Endometrium (tissue), 2 donors: ENCODE results near the gene PDE6D.
"Not testable (repeated sequence)": the region's sequence is repeated elsewhere in the genome, so short reads cannot be mapped to it uniquely, and the experiment has no call there.

ENCODE experiments used
- FAIRE-seq: peaks from 2 replicates; lab custom pipeline; 2012; peaks lifted over from hg19 to GRCh38; lab: Jason Lieb, UNC
- donor health status: control.
- donor health status: control.

The PDE6D gene

GRCh38 chr2:231769170-231770136 is 11.6 kb downstream of the PDE6D start:
- no peak for FAIRE-seq

GRCh38 chr2:231765496-231765929 is 15.6 kb downstream of the PDE6D start:
- FAIRE-seq: no peak

GRCh38 chr2:231764760-231765159 is 16.3 kb downstream of the PDE6D start:
- no peak for FAIRE-seq

GRCh38 chr2:231764124-231764523 is 17.0 kb downstream of the PDE6D start:
- no peak for FAIRE-seq

GRCh38 chr2:231761735-231762134 is 19.3 kb downstream of the PDE6D start:
- no peak for FAIRE-seq

GRCh38 chr2:231752061-231752460 is 29.0 kb downstream of the PDE6D start:
- FAIRE-seq: no peak

- FAIRE-seq: no peak
Measured at GRCh38 chr2:231751042-231751815, 29.9 kb downstream of the PDE6D start.

- not testable (repeated sequence) for FAIRE-seq
Measured at GRCh38 chr2:231749016-231749415, 32.1 kb downstream of the PDE6D start.

GRCh38 chr2:231748153-231748896 is 32.8 kb downstream of the PDE6D start:
- not testable (repeated sequence) for FAIRE-seq

GRCh38 chr2:231745303-231746038 is 35.6 kb downstream of the PDE6D start:
- no peak for FAIRE-seq

GRCh38 chr2:231743376-231744116 is 37.5 kb downstream of the PDE6D start:
- no peak for FAIRE-seq

- no peak for FAIRE-seq
Measured at GRCh38 chr2:231737761-231738160, 43.3 kb downstream of the PDE6D start.

GRCh38 chr2:231732604-231733003 is 48.5 kb downstream of the PDE6D start:
- FAIRE-seq: no peak

- FAIRE-seq: no peak
Measured at GRCh38 chr2:231727621-231728020, 53.5 kb downstream of the PDE6D start.

- no peak for FAIRE-seq
Measured at GRCh38 chr2:231726276-231726675, 54.8 kb downstream of the PDE6D start.

GRCh38 chr2:231725476-231725875 is 55.6 kb downstream of the PDE6D start:
- FAIRE-seq: no peak

GRCh38 chr2:231722721-231723307 is 58.3 kb downstream of the PDE6D start:
- no peak for FAIRE-seq

GRCh38 chr2:231720987-231721966 is 59.8 kb downstream of the PDE6D start:
- no peak for FAIRE-seq

GRCh38 chr2:231720292-231720986 is 60.6 kb downstream of the PDE6D start:
- FAIRE-seq: no peak
